MM.1S (cell line): Measurements from ENCODE around the gene EHHADH.

Experiments used
- DNase-seq: peaks from one replicate; pipeline ENCODE4 v3.0.0-alpha.2; 2015
- H2AFZ ChIP-seq: fragments of 300-600 bp; sonication (generic); 2 replicates; pipeline ENCODE4 v1.6.0; 2016; ENCODE audit warnings: antibody characterized with exemption, low read length
- H3F3A ChIP-seq: fragments of 300-600 bp; sonication (generic); 2 replicates; pipeline ENCODE4 v1.6.1; 2016; ENCODE audit warnings: mild to moderate bottlenecking, antibody characterized with exemption, low read length, moderate library complexity, mixed read lengths; ENCODE audit not compliant: insufficient read depth
- H3K27ac ChIP-seq: fragments of 300-600 bp; sonication (generic); 2 replicates; pipeline ENCODE4 v1.5.1; 2016; ENCODE audit warnings: mild to moderate bottlenecking, low read length
- H3K27me3 ChIP-seq: fragments of 300-600 bp; sonication (generic); replicated peaks from 2 replicates; pipeline ENCODE4 v1.6.0; 2016; ENCODE audit warnings: low read length; ENCODE audit not compliant: insufficient read depth
- H3K36me3 ChIP-seq: fragments of 300-600 bp; sonication (generic); replicated peaks from 2 replicates; pipeline ENCODE4 v1.6.1; 2016; ENCODE audit warnings: mild to moderate bottlenecking, low read length, mixed read lengths; ENCODE audit not compliant: insufficient read depth
- H3K4me1 ChIP-seq: fragments of 300-600 bp; sonication (generic); 2 replicates; pipeline ENCODE4 v1.6.1; 2016; ENCODE audit warnings: low read length, mixed read lengths
- H3K4me2 ChIP-seq: fragments of 300-600 bp; sonication (generic); 2 replicates; pipeline ENCODE4 v1.6.0; 2016; ENCODE audit warnings: low read depth, low read length
- H3K4me3 ChIP-seq: fragments of 300-600 bp; sonication (generic); 2 replicates; pipeline ENCODE4 v1.5.1; 2016; ENCODE audit warnings: low read length, mixed read lengths
- H3K79me2 ChIP-seq: fragments of 300-600 bp; sonication (generic); 2 replicates; pipeline ENCODE4 v1.6.1; 2016; ENCODE audit warnings: mixed run types, low read length, mixed read lengths
- H3K9ac ChIP-seq: fragments of 300-600 bp; sonication (generic); 2 replicates; pipeline ENCODE4 v1.6.1; 2016; ENCODE audit warnings: low read length, mixed read lengths
- H3K9me2 ChIP-seq: fragments of 300-600 bp; sonication (generic); replicated peaks from 2 replicates; pipeline ENCODE4 v1.6.1; 2016; ENCODE audit warnings: mild to moderate bottlenecking, low read length, mixed read lengths; ENCODE audit not compliant: insufficient read depth
- H3K9me3 ChIP-seq: fragments of 300-600 bp; sonication (generic); replicated peaks from 2 replicates; pipeline ENCODE4 v1.6.1; 2016; ENCODE audit warnings: mild to moderate bottlenecking, low read length, mixed read lengths; ENCODE audit not compliant: insufficient read depth
- H4K20me1 ChIP-seq: fragments of 300-600 bp; sonication (generic); 2 replicates; pipeline ENCODE4 v1.6.1; 2016; ENCODE audit warnings: mild to moderate bottlenecking, low read length, moderate library complexity, mixed read lengths; ENCODE audit not compliant: insufficient read depth
- CTCF ChIP-seq: fragments of 300-600 bp; sonication (generic); IDR thresholded peaks from 2 replicates; pipeline ENCODE4 v1.5.1; 2016; ENCODE audit warnings: antibody characterized with exemption, low read length, mixed read lengths
- EZH2 ChIP-seq: fragments of 300-600 bp; sonication (generic); optimal IDR thresholded peaks from 2 replicates; pipeline ENCODE3; 2017; ENCODE audit warnings: low read depth, mild to moderate bottlenecking, antibody characterized with exemption, low read length, mixed read lengths
- EZH2phosphoT487 ChIP-seq: fragments of 300-600 bp; sonication (generic); IDR thresholded peaks from 2 replicates; pipeline ENCODE4 v1.6.1; 2018; ENCODE audit warnings: antibody characterized with exemption, low read length

EHHADH gene

GRCh38 chr3:185153861-185154629, 99.8 kb downstream of the EHHADH start:
- Histone ChIP-seq H3K9me3 (no peaks in the 10 kb centered on the region), H3K36me3 (no peaks in the 10 kb centered on the region), H3K4me2 (no peak overlapping the region), H4K20me1 (no peaks in the 10 kb centered on the region), H3K4me3 (no peak overlapping the region), H3K4me1 (0 out of 2 replicates have a peak, but pooled peaks cover 9% of the 10 kb centered on the region), H2AFZ (no peak overlapping the region), H3K79me2 (peaks cover 14% of the 10 kb centered on the region), H3K27ac (no peak overlapping the region), H3K9ac (no peak overlapping the region), H3K9me2 (no peaks in the 10 kb centered on the region), H3F3A (peaks cover 12% of the 10 kb centered on the region), H3K27me3 (0 out of 2 replicates have a peak, but pooled peaks cover 9% of the 10 kb centered on the region)
- no peak for DNase-seq
- TF ChIP-seq EZH2 (no peak), CTCF (no peak), EZH2phosphoT487 (no peak)

- Histone ChIP-seq H3K4me2 (peak overlapping the region; percentile 95), H3K27ac (no peak overlapping the region), H3F3A (peaks cover 12% of the 10 kb centered on the region), H3K79me2 (peaks cover 14% of the 10 kb centered on the region), H3K9me2 (no peaks in the 10 kb centered on the region), H4K20me1 (no peaks in the 10 kb centered on the region), H3K9me3 (no peaks in the 10 kb centered on the region), H2AFZ (peak overlapping the region; percentile 89), H3K36me3 (no peaks in the 10 kb centered on the region), H3K4me1 (0 out of 2 replicates have a peak, but pooled peaks cover 9% of the 10 kb centered on the region), H3K4me3 (peak overlapping the region; percentile 71), H3K27me3 (0 out of 2 replicates have a peak, but pooled peaks cover 9% of the 10 kb centered on the region), H3K9ac (peak overlapping the region; percentile 37; the same call in 1 of the 2 replicates)
- no peak for TF ChIP-seq CTCF
- TF ChIP-seq EZH2, result no peak
- TF ChIP-seq EZH2phosphoT487, result no peak
- DNase-seq, result no peak
Observed at GRCh38 chr3:185153171-185153771, 100.6 kb downstream of the EHHADH start.

GRCh38 chr3:185152410-185153170, 101.3 kb downstream of the EHHADH start, which contains the start of gene C3orf70:
C3orf70 (minus strand) TSS chr3:185153060; CDS start chr3:185152823, 237 bp downstream.
- H3K4me3 ChIP-seq, result peak within 1 kb of the TSS; percentile 79
- 0 out of 2 replicates have a peak, but pooled peaks cover 9% of the 10 kb centered on the region for H3K27me3 ChIP-seq
- peak within 1 kb of the TSS; percentile 89 for H2AFZ ChIP-seq
- peak within 1 kb of the TSS; percentile 95 for H3K4me2 ChIP-seq
- H3K9me3 ChIP-seq, result no peaks in the 10 kb centered on the region
- no peak for TF ChIP-seq CTCF
- no peak for TF ChIP-seq EZH2
- no peak for TF ChIP-seq EZH2phosphoT487
- peak within 1 kb of the TSS; percentile 22; the same call in 1 of the 2 replicates for H3K27ac ChIP-seq
- H3K9ac ChIP-seq, result peak within 1 kb of the TSS; percentile 70
- H3K4me1 ChIP-seq, result 0 out of 2 replicates have a peak, but pooled peaks cover 9% of the 10 kb centered on the region
- DNase-seq, result peak; percentile 82
- H3K79me2 ChIP-seq, result peaks cover 14% of the 10 kb centered on the region
- no peaks in the 10 kb centered on the region for H3K9me2 ChIP-seq
- no peaks in the 10 kb centered on the region for H4K20me1 ChIP-seq
- no peaks in the 10 kb centered on the region for H3K36me3 ChIP-seq
- peaks cover 12% of the 10 kb centered on the region for H3F3A ChIP-seq
